ENCODE data around the gene ZNG1A.
"Not testable (repeated sequence)": the region's sequence is repeated elsewhere in the genome, so short reads cannot be mapped to it uniquely, and the experiment has no call there.

ZNG1A gene

GRCh38 chr9:178970-179383 lies at the start of gene ZNG1A:
Gene ZNG1A (minus strand): TSS chr9:179056. CDS start chr9:178969, 87 bp downstream.
- peak within 1 kb of the TSS; percentile 71 for H3K27ac Mint-ChIP-seq
- not testable (repeated sequence) for DNase-seq (ENCODE audit: low spot score); H3K9me3 Mint-ChIP-seq; H3K27me3 Mint-ChIP-seq (ENCODE audit: low read depth); H3K36me3 Mint-ChIP-seq (ENCODE audit: low read depth); H3K4me1 Mint-ChIP-seq (ENCODE audit: low read depth)
- peak within 1 kb of the TSS; percentile 77 for H3K4me3 Mint-ChIP-seq

DNA sequence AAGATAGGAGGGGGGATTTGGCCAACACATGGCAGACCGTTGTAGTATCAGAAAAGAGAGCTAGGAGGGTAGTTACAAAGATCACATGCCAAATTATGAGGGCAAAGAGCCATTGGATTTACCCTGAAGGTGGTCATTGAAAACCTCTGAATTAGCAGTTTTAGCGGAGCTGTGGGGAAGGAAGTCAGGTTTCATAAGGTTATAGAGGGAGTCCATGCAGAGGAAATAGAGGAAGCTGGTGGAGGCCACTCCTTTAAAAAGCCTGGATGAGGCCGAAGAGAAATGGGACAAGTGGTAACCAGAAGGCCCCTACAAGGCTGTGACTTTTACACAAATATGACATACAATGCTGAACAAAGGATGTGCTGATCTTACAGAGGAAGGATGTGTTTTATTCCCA lies 49.0 kb upstream of the ZNG1A start:
- Mint-ChIP-seq H3K4me1 (ENCODE audit: low read depth) (peaks cover 18% of the 10 kb centered on the region), H3K9me3 (peaks cover 15% of the 10 kb centered on the region), H3K27me3 (ENCODE audit: low read depth) (peaks cover 3% of the 10 kb centered on the region), H3K4me3 (no peak overlapping the region), H3K27ac (no peak overlapping the region), H3K36me3 (ENCODE audit: low read depth) (peaks cover 33% of the 10 kb centered on the region)
- no peak for DNase-seq (ENCODE audit: low spot score)

- Mint-ChIP-seq H3K27me3 (ENCODE audit: low read depth) (peaks cover 3% of the 10 kb centered on the region), H3K4me3 (peak overlapping the region; percentile 29), H3K36me3 (ENCODE audit: low read depth) (peaks cover 35% of the 10 kb centered on the region), H3K27ac (no peak overlapping the region), H3K4me1 (ENCODE audit: low read depth) (peaks cover 34% of the 10 kb centered on the region), H3K9me3 (peaks cover 15% of the 10 kb centered on the region)
- DNase-seq (ENCODE audit: low spot score): no peak
Observed at GRCh38 chr9:224582-225520, 46.0 kb upstream of the ZNG1A start.

DNA sequence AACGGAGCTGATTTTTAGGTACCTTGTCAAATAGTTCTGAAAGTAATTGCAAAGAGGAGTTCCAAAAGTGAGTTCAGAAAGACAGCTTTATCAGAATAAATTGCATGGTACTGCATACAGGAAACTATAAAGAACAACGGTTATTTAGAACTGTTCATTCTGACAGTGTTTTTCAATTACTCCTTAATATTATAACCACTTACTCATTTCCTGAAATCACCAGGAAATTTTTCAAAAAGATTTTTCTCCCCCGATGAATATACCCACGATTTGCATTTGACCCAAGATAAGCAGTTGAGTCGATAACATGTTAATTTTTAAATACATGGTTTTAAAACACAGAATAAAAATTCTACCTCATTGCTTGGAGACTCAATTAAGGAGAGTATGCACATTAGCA lies 45.2 kb upstream of the ZNG1A start:
- H3K27ac Mint-ChIP-seq: no peak overlapping the region
- H3K4me3 Mint-ChIP-seq: peak overlapping the region; percentile 34
- peaks cover 9% of the 10 kb centered on the region for H3K9me3 Mint-ChIP-seq
- H3K36me3 Mint-ChIP-seq (ENCODE audit: low read depth): peaks cover 32% of the 10 kb centered on the region
- no peak for DNase-seq (ENCODE audit: low spot score)
- peaks cover 37% of the 10 kb centered on the region for H3K4me1 Mint-ChIP-seq (ENCODE audit: low read depth)
- peaks cover 3% of the 10 kb centered on the region for H3K27me3 Mint-ChIP-seq (ENCODE audit: low read depth)

- H3K27ac Mint-ChIP-seq: peak overlapping the region; percentile 86
Observed at GRCh38 chr9:223152-223551, 44.3 kb upstream of the ZNG1A start.

DNA sequence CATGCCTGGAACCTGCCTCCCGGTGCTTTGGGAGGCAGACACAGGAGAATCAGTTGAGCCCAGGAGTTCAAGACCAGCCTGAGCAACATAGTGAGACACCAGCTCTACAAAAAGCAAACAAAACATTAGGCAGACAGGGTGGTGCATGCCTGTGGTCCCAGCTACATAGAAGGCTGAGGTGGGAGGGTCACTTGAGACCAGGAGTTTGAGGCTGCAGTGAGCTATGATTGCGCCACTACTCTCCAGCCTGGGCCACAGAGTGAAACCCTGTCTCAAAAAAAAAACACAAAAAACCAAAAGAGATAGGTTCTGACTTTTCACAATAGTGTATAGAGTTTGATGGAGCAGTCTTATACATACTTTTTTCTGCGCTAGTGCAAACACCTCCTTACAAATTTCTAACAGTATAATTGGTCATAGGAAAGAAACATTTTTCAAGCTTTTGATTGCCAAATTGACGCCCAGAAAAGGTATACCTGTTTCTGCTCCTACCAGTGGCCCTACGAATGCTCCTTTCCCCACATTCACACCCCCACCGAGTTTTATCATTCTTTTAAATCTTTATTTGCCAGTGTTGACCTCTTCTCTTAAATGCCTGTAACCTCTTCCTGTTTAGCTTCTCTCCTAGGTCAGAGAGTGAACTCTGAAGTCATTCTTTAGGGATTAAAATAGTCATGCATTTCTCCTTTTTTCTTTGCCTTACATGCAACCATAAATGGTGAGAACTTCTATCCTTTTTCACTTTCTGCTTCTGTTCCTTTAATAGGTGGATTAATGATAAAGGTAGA lies 43.3 kb upstream of the ZNG1A start:
- Mint-ChIP-seq H3K36me3 (ENCODE audit: low read depth) (peaks cover 29% of the 10 kb centered on the region), H3K27me3 (ENCODE audit: low read depth) (peaks cover 6% of the 10 kb centered on the region), H3K4me3 (peak overlapping the region; percentile 70), H3K9me3 (no peaks in the 10 kb centered on the region), H3K27ac (peak overlapping the region; percentile 86), H3K4me1 (ENCODE audit: low read depth) (peaks cover 34% of the 10 kb centered on the region)
- DNase-seq (ENCODE audit: low spot score): no peak

More at GRCh38 chr9:223152-223551, 44.3 kb upstream of the ZNG1A start:
- no peak for DNase-seq (ENCODE audit: low spot score)
- peaks cover 5% of the 10 kb centered on the region for H3K9me3 Mint-ChIP-seq
- H3K4me3 Mint-ChIP-seq: peak overlapping the region; percentile 70
- peaks cover 33% of the 10 kb centered on the region for H3K36me3 Mint-ChIP-seq (ENCODE audit: low read depth)
- H3K27me3 Mint-ChIP-seq (ENCODE audit: low read depth): peaks cover 3% of the 10 kb centered on the region
- H3K4me1 Mint-ChIP-seq (ENCODE audit: low read depth): peaks cover 37% of the 10 kb centered on the region

- Mint-ChIP-seq H3K4me3 (peak overlapping the region; percentile 12), H3K27me3 (ENCODE audit: low read depth) (peaks cover 13% of the 10 kb centered on the region), H3K36me3 (ENCODE audit: low read depth) (peaks cover 43% of the 10 kb centered on the region), H3K9me3 (no peaks in the 10 kb centered on the region), H3K4me1 (ENCODE audit: low read depth) (peaks cover 47% of the 10 kb centered on the region), H3K27ac (peak overlapping the region; percentile 7)
- DNase-seq (ENCODE audit: low spot score): no peak
Observed at GRCh38 chr9:219670-220365, 41.0 kb upstream of the ZNG1A start.

DNA sequence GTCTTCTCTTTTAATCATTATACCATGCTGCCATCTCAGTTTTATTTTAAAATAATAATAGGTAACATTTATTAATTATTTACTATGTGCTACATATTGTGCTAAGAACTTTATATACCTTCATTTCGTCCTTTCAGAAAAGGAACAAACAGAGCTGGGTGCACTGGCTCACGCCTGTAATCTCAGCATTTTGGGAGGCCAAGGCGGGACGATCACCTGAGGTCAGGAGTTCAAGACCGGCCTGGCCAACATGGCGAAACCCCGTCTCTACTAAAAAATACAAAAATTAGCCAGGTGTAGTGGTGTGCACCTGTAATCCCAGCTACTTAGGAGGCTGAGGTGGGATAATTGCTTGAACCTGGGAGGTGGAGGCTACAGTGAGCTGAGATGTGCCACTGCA lies 40.2 kb upstream of the ZNG1A start:
- H3K9me3 Mint-ChIP-seq; H3K27ac Mint-ChIP-seq; DNase-seq (ENCODE audit: low spot score); H3K4me3 Mint-ChIP-seq: not testable (repeated sequence)
- Mint-ChIP-seq H3K4me1 (ENCODE audit: low read depth) (peaks cover 47% of the 10 kb centered on the region), H3K27me3 (ENCODE audit: low read depth) (peaks cover 11% of the 10 kb centered on the region), H3K36me3 (ENCODE audit: low read depth) (peaks cover 39% of the 10 kb centered on the region)

GRCh38 chr9:217950-218349 lies 39.1 kb upstream of the ZNG1A start:
- H3K4me1 Mint-ChIP-seq (ENCODE audit: low read depth): peaks cover 39% of the 10 kb centered on the region
- H3K9me3 Mint-ChIP-seq: no peaks in the 10 kb centered on the region
- DNase-seq (ENCODE audit: low spot score): no peak
- H3K27ac Mint-ChIP-seq: no peak overlapping the region
- peak overlapping the region; percentile 77 for H3K4me3 Mint-ChIP-seq
- peaks cover 35% of the 10 kb centered on the region for H3K36me3 Mint-ChIP-seq (ENCODE audit: low read depth)
- H3K27me3 Mint-ChIP-seq (ENCODE audit: low read depth): peaks cover 10% of the 10 kb centered on the region

GRCh38 chr9:216866-217265 lies 38.0 kb upstream of the ZNG1A start:
- H3K36me3 Mint-ChIP-seq (ENCODE audit: low read depth): peaks cover 31% of the 10 kb centered on the region
- H3K27ac Mint-ChIP-seq: peak overlapping the region; percentile 22
- H3K4me1 Mint-ChIP-seq (ENCODE audit: low read depth): peaks cover 30% of the 10 kb centered on the region
- H3K4me3 Mint-ChIP-seq: peak overlapping the region; percentile 77
- no peaks in the 10 kb centered on the region for H3K9me3 Mint-ChIP-seq
- no peak for DNase-seq (ENCODE audit: low spot score)
- peaks cover 10% of the 10 kb centered on the region for H3K27me3 Mint-ChIP-seq (ENCODE audit: low read depth)

DNA sequence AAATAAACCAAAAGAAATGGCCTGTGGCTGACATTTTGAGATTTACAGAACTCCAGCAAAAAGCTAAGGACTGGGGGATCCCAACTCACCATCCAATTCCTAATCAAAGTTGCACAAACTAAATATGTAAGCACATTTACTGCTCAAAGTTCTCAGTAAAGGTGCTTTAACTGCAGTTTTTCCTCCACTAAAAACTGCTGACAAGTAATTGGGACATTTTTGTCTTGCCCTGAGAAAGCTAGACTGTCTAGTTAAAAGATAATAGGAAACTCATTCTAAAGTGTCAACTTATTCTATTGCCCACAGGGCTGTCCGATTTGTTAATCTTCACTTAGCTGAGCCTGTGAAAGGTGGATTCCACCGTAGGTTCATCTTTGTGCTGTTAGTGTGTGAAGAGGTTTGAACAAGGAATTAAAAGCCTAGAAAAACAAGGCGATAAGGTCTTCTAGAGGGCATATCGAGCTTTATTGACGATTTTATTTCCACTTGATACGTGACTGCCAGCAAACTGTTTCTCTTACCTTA lies 36.8 kb upstream of the ZNG1A start:
- H3K36me3 Mint-ChIP-seq (ENCODE audit: low read depth): peaks cover 29% of the 10 kb centered on the region
- no peaks in the 10 kb centered on the region for H3K9me3 Mint-ChIP-seq
- peaks cover 27% of the 10 kb centered on the region for H3K4me1 Mint-ChIP-seq (ENCODE audit: low read depth)
- H3K27ac Mint-ChIP-seq: peak overlapping the region; percentile 84
- DNase-seq (ENCODE audit: low spot score): no peak
- peak overlapping the region; percentile 77 for H3K4me3 Mint-ChIP-seq
- peaks cover 10% of the 10 kb centered on the region for H3K27me3 Mint-ChIP-seq (ENCODE audit: low read depth)

DNA sequence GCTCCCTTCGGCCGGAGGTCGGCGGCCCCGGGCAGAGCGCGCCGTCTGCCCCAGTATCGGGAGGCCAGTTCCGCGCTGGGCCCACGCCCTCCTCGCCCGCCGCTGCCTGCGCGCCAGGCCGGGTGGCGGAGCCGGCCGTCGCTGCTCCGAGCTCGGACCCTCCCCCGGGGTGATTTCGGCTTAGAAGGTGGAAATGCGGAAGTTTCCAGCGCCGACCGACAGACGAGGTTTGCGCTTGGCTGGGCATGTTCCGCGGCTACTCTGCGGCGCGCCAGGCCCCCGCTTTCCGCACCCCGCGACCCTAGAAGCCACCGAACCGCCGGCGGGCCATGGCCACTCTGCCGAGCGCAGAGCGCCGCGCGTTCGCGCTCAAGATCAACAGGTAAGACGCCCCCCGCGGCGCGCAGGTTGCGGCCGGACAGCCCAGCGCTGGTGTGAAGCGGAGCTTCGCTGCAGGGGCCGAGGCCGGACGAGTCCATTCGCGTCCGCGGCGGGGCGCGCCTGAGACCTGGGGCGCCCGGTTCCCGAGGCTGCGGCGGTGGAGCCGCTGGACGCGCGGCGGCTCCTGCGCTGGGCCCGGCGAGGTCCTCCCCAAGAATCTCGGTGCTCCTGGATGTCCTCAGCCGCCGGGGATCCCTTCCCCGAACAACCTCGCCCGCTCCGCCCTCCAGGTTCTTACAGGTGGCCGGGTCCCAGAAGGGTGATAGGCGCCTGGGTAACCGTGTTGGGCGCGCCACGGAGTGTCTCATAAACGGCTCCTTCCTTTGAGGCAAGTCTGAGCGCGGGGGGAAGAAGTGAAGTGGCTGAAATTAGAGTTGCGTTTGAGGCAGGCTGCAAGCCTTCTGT lies 36.0 kb upstream of the ZNG1A start, which contains the start of gene DOCK8:
TSS of gene DOCK8 (plus strand) at position 218 of the 846 bp plus-strand sequence. CDS start at position 330, 112 bp downstream.
- peak; percentile 74 for DNase-seq (ENCODE audit: low spot score)
- Mint-ChIP-seq H3K27me3 (ENCODE audit: low read depth) (peaks cover 13% of the 10 kb centered on the region), H3K4me3 (peak within 1 kb of the TSS; percentile 77), H3K36me3 (ENCODE audit: low read depth) (peaks cover 23% of the 10 kb centered on the region), H3K4me1 (ENCODE audit: low read depth) (peaks cover 22% of the 10 kb centered on the region), H3K9me3 (no peaks in the 10 kb centered on the region), H3K27ac (peak within 1 kb of the TSS; percentile 84)

DNA sequence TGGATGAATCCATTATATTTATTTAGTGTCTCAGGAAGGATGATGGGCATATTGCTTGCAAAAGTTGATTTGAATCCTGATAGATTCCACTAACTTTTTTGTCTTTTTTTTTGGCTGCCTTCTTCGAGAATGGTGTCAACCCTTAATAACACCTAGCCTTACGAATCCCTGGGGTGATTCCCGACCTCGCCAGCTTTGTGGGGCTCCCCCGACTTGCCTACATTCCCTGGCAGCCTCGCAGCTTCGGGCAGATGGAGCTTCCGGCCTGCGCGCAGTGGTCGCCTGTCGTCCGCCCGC lies 35.4 kb upstream of the ZNG1A start:
- Mint-ChIP-seq H3K27me3 (ENCODE audit: low read depth) (peaks cover 15% of the 10 kb centered on the region), H3K9me3 (no peaks in the 10 kb centered on the region), H3K27ac (peak overlapping the region; percentile 64), H3K4me3 (peak overlapping the region; percentile 68), H3K4me1 (ENCODE audit: low read depth) (peaks cover 19% of the 10 kb centered on the region), H3K36me3 (ENCODE audit: low read depth) (peaks cover 23% of the 10 kb centered on the region)
- no peak for DNase-seq (ENCODE audit: low spot score)

Data from T-helper 2 cell treated with Interferon-gamma antibody and Interleukin-4, amounts not matched to agents 5 μg/mL and 100 μg/mL, for 36 hours (primary cell).